HG02943 (cell line): Measurements from ENCODE around the gene KIFC3.
A peak's percentile ranks its signal among the peaks of the same experiment; 100 is the strongest.

ENCODE experiments used
- ATAC-seq: cut with Tn5 transposase; IDR thresholded peaks from one replicate; pipeline ENCODE4 v1.9.1; 2021; ENCODE audit warnings: mild to moderate bottlenecking, low read depth, moderate library complexity; ENCODE audit not compliant: unreplicated experiment

The KIFC3 gene

GRCh38 chr16:57771141-57771785 is 31.0 kb downstream of the KIFC3 start:
- no peak for ATAC-seq

- ATAC-seq, result no peak
Observed at GRCh38 chr16:57770361-57770760, 31.9 kb downstream of the KIFC3 start.

GRCh38 chr16:57769541-57770145 is 32.6 kb downstream of the KIFC3 start:
- no peak for ATAC-seq

GRCh38 chr16:57766714-57767348 is 35.5 kb downstream of the KIFC3 start:
- no peak for ATAC-seq

- ATAC-seq, result no peak
Observed at GRCh38 chr16:57765160-57765728, 37.0 kb downstream of the KIFC3 start.

- no peak for ATAC-seq
Observed at GRCh38 chr16:57764341-57765159, 37.7 kb downstream of the KIFC3 start.

- no peak for ATAC-seq
Observed at GRCh38 chr16:57764006-57764340, 38.3 kb downstream of the KIFC3 start.

GRCh38 chr16:57763285-57764005 is 38.8 kb downstream of the KIFC3 start:
- no peak for ATAC-seq

- no peak for ATAC-seq
Observed at GRCh38 chr16:57762365-57763040, 39.8 kb downstream of the KIFC3 start.

- no peak for ATAC-seq
Observed at GRCh38 chr16:57761957-57762356, 40.3 kb downstream of the KIFC3 start.

- no peak for ATAC-seq
Observed at GRCh38 chr16:57761301-57761700, 41.0 kb downstream of the KIFC3 start.

GRCh38 chr16:57760357-57761160 is 41.7 kb downstream of the KIFC3 start:
- ATAC-seq, result no peak

- no peak for ATAC-seq
Observed at GRCh38 chr16:57759541-57760356, 42.5 kb downstream of the KIFC3 start.

- no peak for ATAC-seq
Observed at GRCh38 chr16:57759131-57759530, 43.2 kb downstream of the KIFC3 start.

- no peak for ATAC-seq
Observed at GRCh38 chr16:57758331-57759117, 43.8 kb downstream of the KIFC3 start.

- no peak for ATAC-seq
Observed at GRCh38 chr16:57757883-57758282, 44.4 kb downstream of the KIFC3 start.

GRCh38 chr16:57757326-57757786 is 44.9 kb downstream of the KIFC3 start:
- peak; percentile 88 for ATAC-seq
